GM18868 (cell line): Measurements from ENCODE around the gene CLCN7.

ENCODE experiments used
- ATAC-seq: cut with Tn5 transposase; IDR thresholded peaks from one replicate; pipeline ENCODE4 v1.9.1; 2021; ENCODE audit warnings: mild to moderate bottlenecking, moderate library complexity; ENCODE audit not compliant: unreplicated experiment

CLCN7 gene

DNA sequence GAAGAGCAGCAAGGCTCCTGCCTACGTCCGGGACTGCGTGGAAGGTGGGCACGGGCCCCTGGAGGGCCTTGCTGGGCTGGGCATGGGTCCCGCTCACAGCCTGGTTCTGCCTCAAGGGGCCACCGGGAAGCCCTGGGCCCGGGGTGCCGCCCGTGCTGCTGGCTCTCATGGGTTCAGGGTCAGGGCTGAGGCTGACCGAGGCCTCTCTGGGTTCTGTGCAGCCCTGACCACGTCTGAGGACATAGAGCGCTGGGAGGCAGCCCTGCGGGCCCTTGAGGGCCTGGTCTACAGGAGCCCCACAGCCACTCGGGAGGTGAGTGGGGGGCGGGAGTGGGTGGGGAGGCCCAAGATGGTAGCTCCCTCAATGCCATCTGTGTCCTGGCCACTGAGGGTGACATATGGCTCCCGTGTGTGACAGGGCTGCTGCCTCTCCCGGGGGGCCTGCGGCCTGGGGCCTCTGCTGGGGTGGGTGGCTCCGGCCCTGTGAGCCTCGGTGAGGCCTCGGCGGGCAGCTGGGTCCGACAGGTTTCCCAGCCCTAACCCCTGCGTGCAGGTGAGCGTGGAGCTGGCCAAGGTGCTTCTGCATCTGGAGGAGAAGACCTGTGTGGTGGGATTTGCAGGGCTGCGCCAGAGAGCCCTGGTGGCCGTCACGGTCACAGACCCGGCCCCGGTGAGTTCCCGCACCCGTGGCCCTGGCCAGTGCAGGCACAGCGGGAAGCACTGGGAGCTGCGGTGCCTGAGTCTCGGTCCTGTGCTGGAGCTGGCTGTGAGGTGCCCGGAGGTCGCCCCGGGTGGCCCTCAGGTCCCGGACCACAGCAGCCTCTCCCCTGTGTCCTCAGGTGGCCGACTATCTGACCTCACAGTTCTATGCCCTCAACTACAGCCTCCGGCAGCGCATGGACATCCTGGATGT, 27.5 kb upstream of the CLCN7 start:
- no peak for ATAC-seq

DNA sequence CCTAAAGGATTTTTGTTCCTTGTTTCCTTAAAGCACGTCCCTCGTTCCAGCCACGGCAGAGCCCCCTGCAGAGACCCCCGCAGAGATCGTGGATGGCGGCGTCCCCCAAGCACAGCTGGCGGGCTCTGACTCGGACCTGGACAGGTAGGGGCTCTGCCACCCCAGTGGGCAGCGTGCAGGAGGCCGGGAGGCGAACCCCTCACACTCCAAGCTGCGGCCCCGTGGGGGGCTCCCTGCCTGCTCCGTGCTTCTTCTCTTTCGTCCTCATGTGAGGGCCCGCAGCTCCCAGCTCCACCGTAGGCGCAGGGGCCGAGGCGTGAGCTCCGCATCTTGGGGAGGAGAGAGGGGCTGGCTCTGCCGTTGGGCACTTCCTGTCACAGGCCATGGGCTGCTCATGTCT, 26.8 kb upstream of the CLCN7 start:
- ATAC-seq, result no peak

DNA sequence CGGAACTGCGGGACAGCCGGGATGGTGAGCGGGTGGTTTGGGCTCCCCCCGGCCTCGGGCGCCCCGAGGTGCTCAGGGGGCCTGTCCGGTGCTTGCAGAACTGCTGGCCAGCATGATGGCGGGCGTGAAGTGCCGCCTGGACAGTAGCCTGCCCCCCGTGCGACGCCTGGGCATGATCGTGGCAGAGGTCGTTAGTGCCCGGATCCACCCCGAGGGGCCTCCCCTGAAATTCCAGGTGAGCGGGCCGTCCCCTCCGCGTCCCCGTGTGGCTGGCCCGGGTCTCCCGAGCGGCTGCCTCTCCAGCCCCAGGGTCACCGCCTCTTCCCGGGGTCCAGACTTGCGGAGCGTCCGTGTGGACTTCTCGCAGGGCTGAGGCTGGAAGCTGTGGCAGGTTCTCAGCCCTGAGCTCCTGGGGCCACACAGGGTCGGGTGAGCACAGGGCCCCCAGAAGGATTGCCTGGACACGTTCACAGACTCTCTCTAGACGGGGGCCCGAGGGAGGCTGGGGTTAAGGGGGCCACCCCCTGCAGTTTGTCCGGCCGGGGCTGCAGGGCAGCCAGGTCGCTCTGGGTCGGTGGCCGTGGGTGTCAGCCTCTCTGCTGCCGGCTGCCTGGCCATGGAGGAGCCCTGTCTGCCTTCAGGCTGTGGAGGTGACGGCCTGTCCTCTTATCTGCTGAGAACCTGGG, 25.8 kb upstream of the CLCN7 start:
- ATAC-seq, result no peak

DNA sequence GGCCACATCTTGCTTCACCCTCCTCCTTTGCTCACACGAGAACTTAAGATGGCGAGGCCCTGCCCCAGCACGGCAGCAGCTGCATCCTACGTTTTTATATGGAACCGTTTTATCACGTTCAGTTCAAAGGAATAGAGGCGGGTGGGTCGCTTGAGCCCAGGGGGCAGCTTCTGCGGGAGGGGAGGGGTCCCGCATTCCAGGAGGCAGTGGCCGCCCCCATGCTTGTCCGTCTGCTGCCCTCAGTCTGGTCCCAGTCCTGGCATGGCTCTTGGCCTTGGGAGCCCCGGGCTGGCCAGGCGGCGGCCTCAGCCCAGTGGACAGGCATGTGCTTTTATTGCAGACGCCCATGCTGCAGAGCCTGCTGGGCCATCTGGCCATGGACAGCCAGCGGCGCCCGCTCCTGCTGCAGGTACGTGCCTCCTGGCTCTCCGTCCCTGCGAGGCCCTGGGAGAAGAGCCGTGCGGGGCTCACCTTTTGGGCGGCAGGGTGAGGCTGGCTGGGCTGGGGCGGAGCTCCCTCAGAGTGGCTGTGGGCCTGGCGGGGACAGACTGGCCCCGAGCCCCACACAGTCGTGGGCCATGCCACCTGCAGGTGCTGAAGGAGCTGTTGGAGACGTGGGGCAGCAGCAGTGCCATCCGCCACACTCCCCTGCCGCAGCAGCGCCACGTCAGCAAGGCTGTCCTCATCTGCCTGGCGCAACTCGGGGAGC, 25.1 kb upstream of the CLCN7 start:
- no peak for ATAC-seq

DNA sequence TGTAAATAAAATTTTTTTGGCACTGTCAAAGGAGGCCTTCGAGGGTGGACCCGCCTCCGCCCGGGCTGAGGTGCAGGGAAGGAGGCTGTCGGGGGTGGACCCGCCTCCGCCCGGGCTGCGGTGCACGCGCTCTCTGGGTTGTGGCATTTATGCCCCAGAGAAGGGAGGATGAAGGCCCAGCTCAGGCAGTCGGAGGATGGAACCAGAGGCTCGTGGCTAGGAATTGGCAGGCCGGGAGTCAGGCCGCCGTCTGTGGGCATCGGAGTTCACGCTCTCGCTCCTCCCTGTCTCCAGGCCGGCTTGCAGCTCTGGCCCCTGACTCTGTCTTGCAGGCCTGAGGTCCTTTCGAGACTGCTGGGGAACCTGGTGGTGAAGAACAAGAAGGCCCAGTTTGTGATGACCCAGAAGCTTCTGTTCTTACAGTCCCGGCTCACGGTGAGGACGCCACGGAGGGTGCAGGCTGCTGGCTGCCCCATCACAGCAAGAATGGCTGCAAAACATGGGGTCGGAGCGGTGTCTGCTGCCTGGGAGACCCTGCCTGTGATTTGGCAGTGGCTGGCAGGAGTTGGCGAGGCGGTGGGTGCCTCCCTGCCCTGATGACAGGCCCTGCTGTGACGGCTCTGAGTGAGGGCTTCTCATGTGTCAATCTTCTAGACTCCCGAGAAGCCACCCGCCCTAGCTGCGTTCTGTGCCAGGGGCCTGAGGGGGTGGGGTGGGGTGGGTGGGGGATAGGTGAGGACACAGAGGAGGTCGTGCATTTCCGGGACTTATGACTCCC, 24.3 kb upstream of the CLCN7 start:
- no peak for ATAC-seq

DNA sequence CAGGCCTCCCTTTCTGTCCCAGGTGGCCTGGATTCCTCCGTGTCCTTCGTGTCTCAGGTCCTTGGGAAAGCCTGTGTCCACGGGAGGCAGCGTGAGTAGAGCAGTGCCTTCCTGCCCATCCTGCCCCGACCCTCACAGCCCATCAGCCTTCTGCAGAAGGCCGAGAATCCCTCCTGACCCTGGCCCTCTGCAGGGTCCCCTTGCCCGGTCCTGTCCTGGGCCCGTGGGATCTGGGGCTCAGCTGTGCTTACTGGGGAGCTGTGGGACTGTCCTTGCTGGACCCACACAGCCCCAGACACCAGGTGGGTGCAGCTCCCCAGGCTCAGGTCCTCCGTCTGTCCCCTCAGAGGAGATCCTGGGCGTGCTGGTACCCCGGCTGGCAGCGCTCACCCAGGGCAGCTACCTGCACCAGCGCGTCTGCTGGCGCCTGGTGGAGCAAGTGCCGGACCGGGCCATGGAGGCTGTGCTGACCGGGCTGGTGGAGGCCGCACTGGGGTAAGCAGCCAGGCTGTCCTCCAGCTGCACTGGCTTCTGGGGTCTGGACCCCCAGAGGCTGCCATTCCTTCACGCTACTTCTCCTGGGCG, 22.3 kb upstream of the CLCN7 start:
- no peak for ATAC-seq

DNA sequence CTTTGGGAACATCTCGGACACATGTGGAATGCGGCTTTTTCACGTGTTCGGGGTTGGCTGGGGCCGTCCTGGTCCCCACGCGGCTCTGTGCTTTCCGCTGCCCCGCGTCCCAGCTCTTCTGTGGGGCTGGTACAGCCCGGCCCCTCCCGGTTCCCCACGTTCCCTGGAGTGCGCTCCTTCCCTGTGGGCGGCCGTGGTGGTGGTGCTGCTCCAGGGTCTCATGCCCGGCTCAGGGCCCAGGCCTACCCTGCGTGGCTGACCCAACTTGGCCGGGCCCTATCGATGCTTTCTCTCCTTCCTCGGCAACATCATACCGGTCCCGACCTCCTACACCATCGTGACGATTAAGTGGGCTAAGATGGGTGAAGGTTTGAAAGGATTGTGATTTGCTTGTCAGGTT, 21.6 kb upstream of the CLCN7 start:
- ATAC-seq, result no peak

DNA sequence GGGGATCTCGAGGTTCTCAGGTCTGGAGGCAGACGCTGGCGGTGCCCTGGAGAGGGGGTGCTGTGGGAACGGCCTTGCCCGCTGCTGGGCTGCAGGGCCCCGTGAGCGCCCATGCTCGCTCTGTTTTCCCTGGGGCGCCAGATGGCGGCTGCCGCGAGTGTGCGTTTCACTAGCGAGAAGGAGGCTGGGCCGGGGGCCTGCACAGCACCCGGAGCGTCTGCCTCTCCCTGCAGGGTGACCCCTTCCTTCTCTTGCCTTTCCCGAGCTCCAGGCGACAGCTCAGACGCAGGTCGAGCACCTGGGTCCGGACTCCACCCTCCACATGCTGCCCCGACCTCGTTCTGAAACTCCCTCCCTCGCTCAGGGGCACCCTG, 21.0 kb upstream of the CLCN7 start:
- ATAC-seq, result no peak

DNA sequence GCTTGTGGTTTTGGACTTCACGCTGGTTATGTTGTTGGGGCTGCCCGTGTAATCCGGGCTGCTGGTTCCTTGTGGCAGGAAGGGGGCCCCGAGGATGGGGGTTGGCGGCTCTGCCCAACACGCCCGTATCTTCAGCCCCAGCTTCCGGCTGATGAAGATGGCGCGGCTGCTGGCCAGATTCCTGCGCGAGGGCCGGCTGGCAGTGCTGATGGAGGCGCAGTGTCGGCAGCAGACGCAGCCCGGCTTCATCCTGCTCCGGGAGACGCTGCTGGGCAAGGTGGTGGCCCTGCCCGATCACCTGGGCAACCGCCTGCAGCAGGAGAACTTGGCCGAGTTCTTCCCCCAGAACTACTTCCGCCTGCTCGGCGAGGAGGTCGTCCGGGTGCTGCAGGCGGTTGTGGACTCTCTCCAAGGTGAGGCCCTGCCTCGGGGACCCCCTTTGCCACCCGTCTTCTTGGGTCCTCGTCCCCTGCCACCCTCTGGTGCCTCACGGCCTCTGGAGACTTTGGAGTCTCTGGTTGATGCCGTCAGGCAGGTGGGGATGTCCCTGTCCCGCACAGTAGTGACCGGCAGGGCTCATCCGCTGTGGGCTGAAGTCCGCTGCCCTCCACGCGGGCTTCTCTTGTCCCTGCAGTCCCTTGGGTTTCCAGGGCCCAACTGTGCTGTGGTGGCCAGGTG, 20.5 kb upstream of the CLCN7 start:
- ATAC-seq, result no peak

DNA sequence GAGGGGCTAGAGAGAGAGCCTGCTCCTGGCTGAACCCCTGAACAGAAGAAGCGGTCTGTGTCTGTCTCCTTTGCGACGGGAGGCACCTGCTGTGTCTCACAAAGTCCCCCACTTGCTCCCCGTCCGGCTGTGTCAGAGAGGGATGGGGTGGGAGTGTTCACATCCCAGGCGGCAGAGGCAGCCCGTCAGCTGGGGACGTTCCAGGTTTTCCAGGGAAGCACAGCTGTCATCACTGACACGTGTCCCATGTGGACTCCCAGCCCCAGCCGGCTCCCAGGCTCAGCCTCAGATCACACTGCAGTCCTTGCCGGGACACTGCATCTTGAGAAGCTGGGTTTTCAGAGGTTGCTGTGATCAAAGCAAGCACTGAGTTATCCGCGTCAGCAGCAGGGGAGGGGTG, 19.9 kb upstream of the CLCN7 start:
- ATAC-seq, result no peak

DNA sequence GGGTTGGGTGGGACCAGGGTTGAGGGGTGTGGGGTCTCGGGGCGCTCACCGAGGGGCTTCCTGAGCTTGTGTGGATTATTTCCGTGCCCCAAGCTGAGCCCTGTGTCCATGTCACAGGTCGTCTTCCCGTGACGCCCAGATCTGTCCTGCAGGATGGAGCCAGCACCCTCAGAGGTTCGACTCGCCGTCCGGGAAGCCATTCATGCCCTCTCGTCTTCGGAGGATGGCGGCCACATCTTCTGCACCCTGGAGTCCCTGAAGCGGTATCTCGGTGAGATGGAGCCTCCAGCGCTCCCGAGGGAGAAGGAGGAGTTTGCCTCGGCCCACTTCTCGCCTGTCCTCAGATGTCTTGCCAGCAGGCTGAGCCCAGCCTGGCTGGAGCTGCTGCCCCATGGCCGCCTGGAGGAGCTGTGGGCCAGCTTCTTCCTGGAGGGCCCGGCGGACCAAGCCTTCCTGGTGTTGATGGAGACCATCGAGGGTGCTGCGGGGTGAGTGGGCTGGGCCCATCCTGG, 19.4 kb upstream of the CLCN7 start:
- ATAC-seq, result no peak

DNA sequence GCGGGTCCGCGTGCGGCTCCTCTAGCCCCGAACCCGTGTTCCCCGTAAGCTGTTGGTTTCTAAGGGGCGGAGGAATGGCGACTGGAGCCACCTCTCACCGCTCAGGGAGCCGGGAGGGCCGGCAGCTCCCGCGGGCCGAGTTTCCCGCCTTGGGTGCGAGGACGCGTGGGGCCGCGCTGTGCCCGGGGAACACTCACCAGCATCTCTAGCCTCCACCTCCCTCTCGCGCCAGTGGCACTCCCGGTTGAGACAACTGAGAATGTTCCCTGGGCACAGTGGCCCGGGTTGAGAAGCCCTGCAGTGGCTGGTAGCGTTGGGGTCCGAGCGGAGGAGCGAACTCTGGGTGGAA, 18.9 kb upstream of the CLCN7 start:
- ATAC-seq, result no peak

DNA sequence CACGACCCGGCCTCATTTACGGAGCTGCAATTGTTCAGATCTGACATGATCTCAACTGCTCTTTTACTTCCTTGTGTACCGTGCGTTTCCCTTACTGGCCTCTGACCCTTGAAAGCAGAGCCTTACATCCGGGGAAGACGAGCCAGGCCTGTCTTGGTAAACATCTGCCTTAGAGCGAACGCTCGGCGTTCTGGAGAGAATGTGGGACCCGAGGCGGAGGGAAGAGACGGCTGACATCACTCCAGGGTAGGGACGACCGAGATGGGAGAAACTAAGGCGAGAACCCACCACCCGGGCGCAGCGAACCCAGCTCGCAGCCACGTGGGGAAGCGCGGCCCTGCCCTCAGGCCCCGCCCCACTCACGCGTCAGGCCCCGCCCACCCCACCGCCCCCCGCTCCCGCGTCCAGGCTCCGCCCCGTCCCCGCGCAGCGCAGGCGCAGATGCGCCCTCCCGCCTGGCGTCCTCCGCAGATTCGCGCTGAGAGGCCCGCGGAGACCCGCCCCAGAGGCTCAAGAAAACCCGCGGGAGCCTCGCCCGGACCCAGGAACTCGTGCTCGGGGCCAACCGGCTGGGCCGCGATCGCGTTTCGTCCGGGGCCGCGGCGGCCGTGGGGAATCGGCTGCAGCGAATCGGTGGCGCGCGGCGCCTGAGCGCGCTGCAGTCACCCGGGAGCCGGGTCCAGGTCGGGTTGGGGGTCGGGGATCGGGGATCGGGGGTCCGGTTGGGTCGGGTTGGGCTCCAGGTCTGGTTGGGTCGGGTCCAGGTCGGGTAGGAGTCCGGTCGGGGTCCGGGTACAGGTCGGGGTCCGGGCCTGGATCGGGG, 18.3 kb upstream of the CLCN7 start, which contains the start of gene TELO2:
Gene TELO2, plus strand, starts transcription at position 438 of the 823 bp plus-strand sequence. CDS start 922 bp downstream, outside the sequence.
- peak; percentile 62 for ATAC-seq

DNA sequence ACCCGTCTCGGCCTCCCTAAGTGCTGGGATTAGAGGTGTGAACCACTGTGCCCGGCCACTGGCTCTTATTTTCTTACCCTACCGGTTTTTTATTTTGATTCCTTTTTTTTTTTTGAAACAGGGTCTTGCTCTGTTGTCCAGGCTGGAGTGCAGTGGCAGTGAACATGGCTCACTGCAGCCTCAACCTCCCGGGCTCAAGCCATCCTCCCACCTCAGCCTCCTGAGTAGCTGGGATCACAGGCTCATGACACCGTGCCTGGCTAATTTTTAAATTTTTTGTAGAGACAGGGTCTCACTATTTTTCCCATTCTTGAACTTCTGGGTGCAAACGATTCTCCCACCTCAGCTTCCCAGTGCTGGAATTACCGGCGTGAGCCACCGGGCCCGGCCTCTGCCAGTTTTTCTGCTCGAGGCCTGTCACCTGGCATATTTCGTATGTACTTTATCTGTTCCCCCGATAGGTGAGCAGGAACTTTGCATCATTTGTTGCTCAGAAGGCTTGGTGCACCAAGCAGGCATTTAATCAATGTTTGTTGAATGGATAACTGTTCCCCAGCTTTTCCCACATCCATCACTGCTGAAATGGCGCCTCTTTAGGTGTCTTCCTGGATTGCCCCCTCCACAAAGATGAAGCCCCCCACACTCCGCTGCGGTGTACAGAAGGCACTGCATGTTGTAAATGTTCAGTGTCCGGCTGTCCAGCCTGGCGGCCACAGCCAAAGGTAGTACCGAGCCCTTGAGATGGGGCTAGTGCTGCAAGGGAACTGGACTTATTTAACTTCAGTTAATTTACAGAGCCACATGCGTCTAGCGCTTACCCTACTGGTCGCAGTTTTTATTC, 17.5 kb upstream of the CLCN7 start:
- ATAC-seq, result no peak

DNA sequence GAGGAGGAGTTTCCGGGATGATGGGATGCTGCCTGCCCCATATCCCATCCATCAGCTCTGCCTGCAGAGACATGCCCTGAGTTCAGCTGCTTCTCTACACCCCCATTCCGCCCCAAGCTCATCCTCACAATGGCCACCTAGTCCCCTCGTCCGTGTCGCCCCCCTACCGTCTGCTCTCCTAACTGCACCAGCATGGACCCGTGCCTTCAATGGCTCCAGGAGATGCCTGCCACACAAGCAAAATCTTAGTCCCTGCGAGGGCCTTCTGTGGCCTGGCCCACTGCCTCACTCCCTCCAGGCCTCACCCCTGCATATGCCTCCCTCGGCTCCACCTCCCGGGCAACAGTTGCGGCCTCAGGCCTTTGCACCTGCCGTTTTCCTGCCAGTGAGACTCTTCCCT, 16.5 kb upstream of the CLCN7 start:
- no peak for ATAC-seq

DNA sequence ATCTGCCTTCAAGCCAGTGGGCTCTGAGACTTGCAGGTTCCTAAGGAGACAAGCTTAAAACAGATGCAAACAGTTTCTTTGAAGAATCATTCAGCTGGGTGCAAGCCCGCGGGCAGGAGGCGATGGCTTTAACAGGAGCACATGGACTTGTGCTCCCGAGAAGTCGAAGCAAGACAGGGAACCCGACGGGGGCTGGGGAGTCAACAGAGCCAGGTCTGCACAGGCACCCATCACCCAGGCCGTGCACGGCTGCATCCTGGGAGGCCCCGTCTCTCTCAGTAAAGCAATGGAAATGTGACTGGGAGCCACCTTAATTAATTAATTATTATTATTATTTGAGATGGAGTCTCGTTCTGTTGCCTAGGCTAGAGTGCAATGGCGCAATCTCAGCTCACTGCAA, 14.2 kb upstream of the CLCN7 start:
- no peak for ATAC-seq

DNA sequence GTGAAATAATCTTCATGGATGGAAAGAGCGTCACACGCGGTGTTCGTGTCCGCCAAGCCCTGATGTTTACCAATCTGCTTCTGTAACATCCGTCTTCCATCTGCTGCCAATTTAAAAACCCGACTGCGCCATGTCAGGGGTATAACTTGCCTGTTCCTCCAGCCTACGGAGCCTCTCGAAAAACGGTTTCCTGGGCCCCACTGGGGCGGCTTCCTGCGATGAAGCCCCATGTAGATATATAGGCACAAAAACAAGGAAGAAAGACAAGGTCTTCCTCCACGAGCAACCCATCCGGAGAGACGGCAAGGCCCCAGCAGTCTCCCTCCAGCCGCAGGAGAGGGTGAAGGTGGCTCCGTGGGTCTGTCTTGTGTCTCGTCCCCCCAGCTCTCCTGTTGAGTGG, 13.8 kb upstream of the CLCN7 start, which contains the start of gene PTX4:
Gene PTX4, minus strand, starts transcription at position 326 of the 400 bp plus-strand sequence. Its CDS starts 35 bp downstream, at position 291.
- ATAC-seq, result no peak

DNA sequence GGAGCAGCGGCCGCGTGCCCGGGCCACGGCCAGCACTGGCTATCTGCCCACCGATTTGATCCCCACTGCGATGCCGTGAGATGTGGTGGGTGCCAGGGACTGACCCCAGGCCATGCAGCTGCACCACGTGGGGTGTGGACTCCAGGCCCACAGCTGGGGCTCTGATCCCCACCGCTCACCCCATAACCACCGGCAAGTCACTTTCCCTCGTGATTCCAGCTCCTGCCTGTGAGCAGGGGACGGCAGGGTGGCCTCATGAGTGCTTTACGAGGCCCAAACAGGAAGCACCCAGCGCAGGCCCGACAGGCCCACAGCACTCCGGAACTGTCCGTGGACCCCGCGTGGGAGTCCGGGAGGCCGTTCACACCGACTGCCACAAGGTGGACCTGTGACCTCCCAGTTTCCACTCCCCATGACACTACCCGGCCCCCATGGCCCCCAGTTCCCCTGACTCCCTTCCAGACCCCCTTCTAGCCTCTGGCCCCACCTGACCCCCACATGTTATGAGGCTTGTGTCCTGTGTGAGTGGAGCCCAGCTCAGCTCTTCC, 13.3 kb upstream of the CLCN7 start:
- ATAC-seq, result no peak
